Neuronal stem cell (in vitro differentiated cells): ENCODE results near the gene MED27.

Source experiments
- DNase-seq: peaks from one replicate; pipeline ENCODE4 v3.0.0-alpha.2; 2013; ENCODE audit warnings: low spot score
- H2AFZ ChIP-seq: one replicate; pipeline ENCODE4 v1.6.1; 2013; ENCODE audit warnings: mild to moderate bottlenecking, low read length, inconsistent platforms
- H2AK5ac ChIP-seq: 2 replicates; pipeline ENCODE4 v1.6.1; 2013; ENCODE audit warnings: low read depth, mild to moderate bottlenecking, inconsistent platforms, low read length, moderate library complexity, mixed read lengths
- H2BK120ac ChIP-seq: 2 replicates; pipeline ENCODE4 v1.6.1; 2013; ENCODE audit warnings: low read depth, mild to moderate bottlenecking, inconsistent platforms, low read length, moderate library complexity, mixed read lengths
- H2BK12ac ChIP-seq: one replicate; pipeline ENCODE4 v1.6.1; 2013; ENCODE audit warnings: low read length, inconsistent platforms
- H2BK15ac ChIP-seq: 2 replicates; pipeline ENCODE4 v1.6.1; 2013; ENCODE audit warnings: mild to moderate bottlenecking, low read length, inconsistent platforms, mixed read lengths
- H2BK5ac ChIP-seq: one replicate; pipeline ENCODE4 v1.6.1; 2013; ENCODE audit warnings: inconsistent platforms, mild to moderate bottlenecking, low read length, moderate library complexity
- H3K14ac ChIP-seq: one replicate; pipeline ENCODE4 v1.6.1; 2013; ENCODE audit warnings: low read length, inconsistent platforms
- H3K18ac ChIP-seq: 2 replicates; pipeline ENCODE4 v1.6.1; 2013; ENCODE audit warnings: low read length, inconsistent platforms
- H3K23ac ChIP-seq: 2 replicates; pipeline ENCODE4 v1.6.1; 2013; ENCODE audit warnings: low read depth, mild to moderate bottlenecking, mixed read lengths, low read length, inconsistent platforms; ENCODE audit not compliant: poor library complexity
- H3K27ac ChIP-seq: replicated peaks from 3 replicates; pipeline ENCODE4 v1.5.1; 2013; ENCODE audit warnings: low read length, inconsistent platforms
- H3K27me3 ChIP-seq, 3 experiments: 2 replicates each; pipeline ENCODE4 v1.6.1; 2013; ENCODE audit warnings: low read length in 3 of 3, mild to moderate bottlenecking in 2 of 3, inconsistent platforms in 1 of 3, low read depth in 1 of 3, mixed read lengths in 1 of 3, moderate library complexity in 1 of 3; ENCODE audit not compliant: control insufficient read depth in 3 of 3, insufficient read depth in 3 of 3
- H3K36me3 ChIP-seq, 2 donors: replicated peaks in 1 of 2; 2 replicates each; pipeline ENCODE4 v1.6.1; 2013; ENCODE audit warnings: low read length in 2 of 2; ENCODE audit not compliant: control insufficient read depth in 2 of 2, insufficient read depth in 2 of 2
- H3K4ac ChIP-seq: 2 replicates; pipeline ENCODE4 v1.6.1; 2013; ENCODE audit warnings: inconsistent platforms, mild to moderate bottlenecking, low read length, moderate library complexity
- H3K4me1 ChIP-seq, 2 donors: 1 replicate in 1 of 2; 2 replicates in 1 of 2; pipeline ENCODE4 v1.6.1; 2013; ENCODE audit warnings: low read length in 2 of 2, low read depth in 1 of 2; ENCODE audit not compliant: control insufficient read depth in 2 of 2, insufficient read depth in 1 of 2
- H3K4me2 ChIP-seq: one replicate; pipeline ENCODE4 v1.6.1; 2013; ENCODE audit warnings: mild to moderate bottlenecking, low read length, inconsistent platforms; ENCODE audit not compliant: insufficient read depth, poor library complexity, severe bottlenecking
- H3K4me3 ChIP-seq, 2 donors: 2 replicates each; pipeline ENCODE4 v1.5.1; 2013; ENCODE audit warnings: low read length in 2 of 2, mild to moderate bottlenecking in 2 of 2, inconsistent platforms in 1 of 2, moderate library complexity in 1 of 2
- H3K79me1 ChIP-seq: one replicate; pipeline ENCODE4 v1.6.1; 2013; ENCODE audit warnings: low read depth, mild to moderate bottlenecking, inconsistent platforms, low read length, moderate library complexity
- H3K9ac ChIP-seq: one replicate; pipeline ENCODE4 v1.6.1; 2013; ENCODE audit warnings: mild to moderate bottlenecking, low read depth, low read length, inconsistent platforms; ENCODE audit not compliant: poor library complexity
- H3K9me3 ChIP-seq, 2 donors: replicated peaks in 1 of 2; 2 replicates each; pipeline versions ENCODE3 to v1.6.1; 2013; ENCODE audit warnings: low read length in 2 of 2, mild to moderate bottlenecking in 2 of 2, inconsistent platforms in 1 of 2, low read depth in 1 of 2, mixed read lengths in 1 of 2, moderate library complexity in 1 of 2; ENCODE audit not compliant: control insufficient read depth in 2 of 2, insufficient read depth in 1 of 2
- H4K8ac ChIP-seq: one replicate; pipeline ENCODE4 v1.6.1; 2013; ENCODE audit warnings: low read depth, mild to moderate bottlenecking, inconsistent platforms, low read length, moderate library complexity
- H4K91ac ChIP-seq: one replicate; pipeline ENCODE4 v1.6.1; 2013; ENCODE audit warnings: low read length, low read depth, mild to moderate bottlenecking, inconsistent platforms; ENCODE audit not compliant: poor library complexity
- whole genome bisulfite sequencing, 2 donors: extraction: QIAGEN DNeasy Blood & Tissue Kit; methylation state at CpG; one replicate each; pipeline ENCODE4 v1.1.7; 2013; ENCODE audit warnings: missing lambda C conversion rate in 2 of 2, mixed read lengths in 1 of 2; ENCODE audit not compliant: insufficient read length in 2 of 2, insufficient replicate concordance in 1 of 2; ENCODE audit errors: extremely low coverage in 2 of 2; 5-methylcytosine and 5-hydroxymethylcytosine counted together

MED27 gene

DNA sequence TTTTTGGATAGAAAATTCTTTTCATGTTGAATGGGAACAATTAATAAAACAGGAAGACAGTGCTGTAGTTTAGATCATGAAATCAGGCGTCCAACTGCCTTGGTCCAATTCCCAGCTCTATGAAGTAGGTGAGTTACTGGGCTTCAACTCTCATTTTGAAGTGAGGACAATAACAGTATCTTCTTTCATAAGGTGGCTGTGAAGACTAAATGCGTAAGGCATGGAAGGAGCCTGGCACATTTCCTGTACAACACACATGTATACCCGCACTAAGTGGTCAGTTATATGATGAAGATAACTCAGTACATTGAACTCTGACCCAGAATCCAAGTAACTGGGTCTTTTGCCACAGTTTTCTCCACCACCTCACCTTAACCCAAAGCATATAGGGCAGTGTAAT, 120.6 kb downstream of the MED27 start:
- WGBS, 2 donors = no CpG with 5 or more reads among the region's 3 CpGs
- Histone ChIP-seq H3K27ac (no peak overlapping the region), H3K4me2 (no peak overlapping the region), H3K14ac (no peak overlapping the region), H3K4me3 (no peak overlapping the region), H4K8ac (no peak overlapping the region), H2AFZ (no peak overlapping the region), H2BK120ac (no peak overlapping the region), H3K27me3 (no peaks in the 10 kb centered on the region), H3K79me1 (no peaks in the 10 kb centered on the region), H3K18ac (no peak overlapping the region), H3K36me3 (no peaks in the 10 kb centered on the region), H3K9ac (no peak overlapping the region), H2AK5ac (no peak overlapping the region), H3K4me1 (peaks cover 14 to 32% of the 10 kb centered on the region in 2 donors), H2BK15ac (no peak overlapping the region), H4K91ac (no peak overlapping the region), H2BK5ac (no peak overlapping the region), H3K4ac (no peak overlapping the region), H3K9me3 (no peaks in the 10 kb centered on the region), H2BK12ac (no peak overlapping the region), H3K23ac (no peak overlapping the region)
- no peak for DNase-seq

DNA sequence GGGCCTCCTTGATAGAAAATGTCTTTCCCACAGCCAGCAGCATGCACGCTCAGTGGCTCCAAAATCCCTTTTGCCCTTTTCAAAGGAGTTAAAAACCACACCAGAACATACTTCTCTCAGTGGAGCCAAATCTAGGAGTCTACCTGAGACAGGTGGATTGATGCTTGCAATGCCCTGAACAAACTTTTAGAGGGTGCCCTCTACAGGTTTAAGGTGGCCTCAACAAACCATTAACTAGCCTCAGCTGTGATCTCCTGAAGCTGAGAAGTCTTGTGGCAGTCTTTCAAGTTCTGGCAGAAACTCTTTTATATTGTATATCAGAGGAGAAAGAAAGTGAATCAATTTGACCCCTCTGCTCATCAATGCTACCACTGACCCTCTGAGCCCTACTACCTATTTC, 125.4 kb downstream of the MED27 start:
- no peak overlapping the region for H3K9ac ChIP-seq
- no CpG with 5 or more reads among the region's 1 CpG for WGBS, 2 donors
- peaks cover 4 to 5% of the 10 kb centered on the region in 2 donors for H3K4me1 ChIP-seq
- H3K79me1 ChIP-seq = no peaks in the 10 kb centered on the region
- H2BK120ac ChIP-seq = no peak overlapping the region
- H3K18ac ChIP-seq = no peak overlapping the region
- H2AK5ac ChIP-seq = no peak overlapping the region
- no peaks in the 10 kb centered on the region for H3K27me3 ChIP-seq
- H4K91ac ChIP-seq = no peak overlapping the region
- H3K36me3 ChIP-seq = no peaks in the 10 kb centered on the region
- H2AFZ ChIP-seq = no peak overlapping the region
- H2BK12ac ChIP-seq = no peak overlapping the region
- no peak overlapping the region for H3K23ac ChIP-seq
- DNase-seq = no peak
- H2BK5ac ChIP-seq = no peak overlapping the region
- H3K27ac ChIP-seq = no peak overlapping the region
- no peak overlapping the region for H3K4me2 ChIP-seq
- H3K9me3 ChIP-seq = peaks cover 0 to 3% of the 10 kb centered on the region in 2 donors
- H4K8ac ChIP-seq = no peak overlapping the region
- H3K4me3 ChIP-seq = no peak overlapping the region
- no peak overlapping the region for H2BK15ac ChIP-seq
- no peak overlapping the region for H3K14ac ChIP-seq
- no peak overlapping the region for H3K4ac ChIP-seq

DNA sequence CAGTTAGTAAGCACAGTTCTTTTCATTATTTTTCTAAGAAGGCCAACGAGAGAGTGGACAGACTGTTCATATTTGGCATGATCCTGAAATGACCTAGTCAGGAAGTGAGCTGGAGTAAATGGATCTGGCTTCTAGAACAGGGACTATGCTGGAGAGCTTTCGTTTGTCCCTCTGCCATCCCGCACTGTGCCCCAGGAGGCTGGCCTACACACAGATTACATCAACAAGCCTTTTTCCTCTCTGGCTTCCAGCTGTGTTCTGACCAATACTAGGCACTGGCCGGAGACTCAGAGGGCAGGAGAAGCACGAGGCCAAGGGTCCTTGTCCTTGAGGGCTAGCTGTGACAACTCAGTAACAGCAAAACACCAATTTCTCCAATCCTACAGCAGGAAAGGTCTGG, 127.8 kb downstream of the MED27 start:
- no peak overlapping the region for H2BK15ac ChIP-seq

DNA sequence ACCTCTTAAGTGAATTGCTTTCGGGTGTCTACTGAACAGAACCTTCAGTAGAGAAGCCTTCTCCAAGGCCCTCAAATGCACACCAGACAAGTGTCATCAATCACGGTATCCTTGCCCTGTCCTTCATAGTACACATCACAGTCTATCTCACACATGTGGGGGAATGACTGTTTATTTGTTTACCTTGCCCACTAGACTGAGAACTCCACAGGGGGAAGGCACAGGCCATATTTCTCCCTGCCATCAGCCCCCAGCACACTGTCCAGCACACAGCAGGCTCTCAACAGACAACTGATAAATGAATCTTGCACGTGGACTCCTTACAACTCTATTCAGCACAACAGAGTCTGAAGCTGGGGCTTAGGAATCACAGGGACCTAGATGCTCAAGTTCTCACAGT, 128.5 kb downstream of the MED27 start:
- Histone ChIP-seq H3K27ac (no peak overlapping the region), H3K4me2 (no peak overlapping the region), H3K4ac (no peak overlapping the region), H4K8ac (peak overlapping the region; percentile 50), H3K14ac (no peak overlapping the region), H2AFZ (no peak overlapping the region), H3K27me3 (no peaks in the 10 kb centered on the region), H3K9ac (no peak overlapping the region), H3K18ac (peak overlapping the region; percentile 32), H3K79me1 (no peaks in the 10 kb centered on the region), H4K91ac (no peak overlapping the region), H2BK12ac (no peak overlapping the region), H2BK120ac (no peak overlapping the region), H2AK5ac (no peak overlapping the region), H2BK5ac (no peak overlapping the region), H3K23ac (no peak overlapping the region), H3K4me3 (no peak overlapping the region), H3K36me3 (no peaks in the 10 kb centered on the region), H2BK15ac (no peak overlapping the region), H3K4me1 (peaks cover 4 to 5% of the 10 kb centered on the region in 2 donors), H3K9me3 (peaks cover 0 to 3% of the 10 kb centered on the region in 2 donors)
- whole genome bisulfite sequencing, 2 donors = no CpG with 5 or more reads among the region's 3 CpGs
- no peak for DNase-seq

More for the DNA sequence above, 127.8 kb downstream of the MED27 start:
- Histone ChIP-seq H3K14ac (no peak overlapping the region), H2BK5ac (no peak overlapping the region), H3K4me2 (no peak overlapping the region), H3K4ac (no peak overlapping the region), H3K36me3 (no peaks in the 10 kb centered on the region), H2BK12ac (no peak overlapping the region), H3K27ac (no peak overlapping the region), H3K79me1 (no peaks in the 10 kb centered on the region), H4K91ac (no peak overlapping the region), H3K23ac (no peak overlapping the region), H2BK120ac (no peak overlapping the region), H2AFZ (no peak overlapping the region), H3K9me3 (peaks cover 0 to 3% of the 10 kb centered on the region in 2 donors), H4K8ac (no peak overlapping the region), H3K18ac (no peak overlapping the region), H2AK5ac (no peak overlapping the region), H3K4me3 (no peak overlapping the region), H3K9ac (no peak overlapping the region), H3K27me3 (no peaks in the 10 kb centered on the region), H3K4me1 (peaks cover 4 to 5% of the 10 kb centered on the region in 2 donors)
- WGBS, 2 donors = no CpG with 5 or more reads among the region's 5 CpGs
- DNase-seq = no peak
